Lower leg skin (tissue), 4 donors: ENCODE data around the gene PGAM5. TPM values are rescaled to one million over a fixed set of nuclear protein-coding genes. Genes with fewer than 3 reads are reported as not detected.

Experiments
- DNase-seq, 2 donors: peaks; one replicate each; pipeline ENCODE4 v3.0.0-alpha.2; 2019; ENCODE audit warnings: low spot score in 2 of 2
- H3K4me3 ChIP-seq: fragments of 200-600 bp; sonication (generic); 2 replicates; pipeline ENCODE4 v1.5.1; 2017; ENCODE audit warnings: mild to moderate bottlenecking, low read depth; ENCODE audit not compliant: poor library complexity, severe bottlenecking
- CTCF ChIP-seq, 3 donors: fragments of 450-650 bp; IDR thresholded peaks; one replicate each; pipeline ENCODE4 v1.5.1; 2016; ENCODE audit warnings: antibody characterized with exemption in 3 of 3, mild to moderate bottlenecking in 3 of 3, moderate library complexity in 2 of 3
- POLR2A ChIP-seq, 2 donors: fragments of 450-650 bp; IDR thresholded peaks; one replicate each; pipeline ENCODE4 v1.6.1; 2016 to 2017; ENCODE audit warnings: antibody characterized with exemption in 2 of 2, mild to moderate bottlenecking in 1 of 2, moderate library complexity in 1 of 2
- WGBS, 2 donors: methylation state at CpG; one replicate each; pipeline ENCODE4 v1.1.5; 2018; 5-methylcytosine and 5-hydroxymethylcytosine counted together
- intact Hi-C: fragments of 100-400 bp; cut with DNase I; formaldehyde crosslinking; loops from one replicate; pipeline ENCODE4 v1.15.0; 2023; ENCODE audit warnings: low total_unique reads
- total RNA-seq, 4 donors: library from RNA; depleted of rRNA; stranded (reverse); fragments of >200 nt; gene quantifications; one replicate each; pipeline ENCODE4 v1.1.0, GENCODE V29; 2016

PGAM5 gene
- total RNA-seq, 4 donors from 2014 or later = 28.1 to 54.6 (median 32.8) TPM

- TF ChIP-seq CTCF (IDR thresholded peaks at IDR 0.05) (no peak), POLR2A (IDR thresholded peaks at IDR 0.05) (no peak)
- intact Hi-C loops = no loop called here
- no peak overlapping the region for H3K4me3 ChIP-seq
- 96 to 98% methylated on average over 20 of the region's 20 CpGs for WGBS, 2 donors
- DNase-seq = no peak
Observed at GRCh38 chr12:132764231-132764630, 53.6 kb downstream of the PGAM5 start.

GRCh38 chr12:132765361-132765760 is 54.7 kb downstream of the PGAM5 start:
- intact Hi-C loops = no loop called here
- 83 to 86% methylated on average over 11 of the region's 11 CpGs for WGBS, 2 donors

GRCh38 chr12:132766380-132767085 is 55.9 kb downstream of the PGAM5 start:
- intact Hi-C loops = no loop called here
- 55 to 63% methylated on average over 23 to 26 of the region's 27 CpGs for WGBS, 2 donors
- no peak overlapping the region for H3K4me3 ChIP-seq
- no peak for TF ChIP-seq CTCF (IDR thresholded peaks at IDR 0.05)
- no peak for TF ChIP-seq POLR2A (IDR thresholded peaks at IDR 0.05)
- DNase-seq = peak; percentile 43 to 87

More at GRCh38 chr12:132765361-132765760, 54.7 kb downstream of the PGAM5 start:
- DNase-seq = no peak
- H3K4me3 ChIP-seq = no peak overlapping the region
- TF ChIP-seq CTCF (IDR thresholded peaks at IDR 0.05) (no peak), POLR2A (IDR thresholded peaks at IDR 0.05) (no peak)

GRCh38 chr12:132771126-132771838 is 60.6 kb downstream of the PGAM5 start:
- 83 to 85% methylated on average over 15 of the region's 15 CpGs for WGBS, 2 donors
- intact Hi-C loops = no loop called here
- TF ChIP-seq CTCF (IDR thresholded peaks at IDR 0.05) (no peak), POLR2A (IDR thresholded peaks at IDR 0.05) (no peak)
- H3K4me3 ChIP-seq = no peak overlapping the region
- no peak for DNase-seq

Other genes starting within 250 kb of the PGAM5 start
- gene FBRSL1, start 220.7 kb upstream of the PGAM5 start, total RNA-seq = 100 to 1,000 TPM in 1 of 4 donors, 10 to 100 TPM in 3; 15.5 to 250 (median 19.6) TPM
- not detected for gene LRCOL1, start 100.3 kb upstream of the PGAM5 start, total RNA-seq
- not detected for gene P2RX2, start 92.1 kb upstream of the PGAM5 start, total RNA-seq
- 10 to 100 TPM; 25.8 to 66.0 (median 36.9) TPM for gene POLE, start 23.5 kb upstream of the PGAM5 start, total RNA-seq
- 10 to 100 TPM; 13.7 to 33.4 (median 19.1) TPM for gene PXMP2, start 23.3 kb upstream of the PGAM5 start, total RNA-seq
- 10 to 100 TPM; 57.9 to 94.5 (median 60.5) TPM for gene ANKLE2, start 51.0 kb downstream of the PGAM5 start, total RNA-seq
- gene GOLGA3, start 118.0 kb downstream of the PGAM5 start, total RNA-seq = 10 to 100 TPM; 44.5 to 81.0 (median 74.7) TPM
- 10 to 100 TPM; 27.2 to 34.7 (median 30.6) TPM for gene CHFR, start 176.8 kb downstream of the PGAM5 start, total RNA-seq
- 1 to 10 TPM; 4.9 to 7.7 (median 5.6) TPM for gene ZNF605, start 245.5 kb downstream of the PGAM5 start, total RNA-seq